ENCODE data around the gene UQCRC1.
"Not testable (repeated sequence)": the region's sequence is repeated elsewhere in the genome, so short reads cannot be mapped to it uniquely, and the experiment has no call there.

The UQCRC1 gene

GRCh38 chr3:48553886-48554845 is 55.3 kb downstream of the UQCRC1 start:
- DNase-seq, result no peak

- DNase-seq, result no peak
Observed at GRCh38 chr3:48553361-48553760, 56.1 kb downstream of the UQCRC1 start.

GRCh38 chr3:48552111-48552951 is 57.1 kb downstream of the UQCRC1 start:
- no peak for DNase-seq

GRCh38 chr3:48551651-48552050 is 57.8 kb downstream of the UQCRC1 start:
- not testable (repeated sequence) for DNase-seq
